ENCODE results near the gene LHPP. TPM values are rescaled to one million over a fixed set of nuclear protein-coding genes. Genes with fewer than 3 reads are reported as not detected.

Gene LHPP
- total and polyA plus RNA-seq, 10 of the 15 experiments (the other 5 are each of a cell fraction or from before 2014, with no cell fraction given) = 0.79 to 9.8 (median 6.7) TPM

DNA sequence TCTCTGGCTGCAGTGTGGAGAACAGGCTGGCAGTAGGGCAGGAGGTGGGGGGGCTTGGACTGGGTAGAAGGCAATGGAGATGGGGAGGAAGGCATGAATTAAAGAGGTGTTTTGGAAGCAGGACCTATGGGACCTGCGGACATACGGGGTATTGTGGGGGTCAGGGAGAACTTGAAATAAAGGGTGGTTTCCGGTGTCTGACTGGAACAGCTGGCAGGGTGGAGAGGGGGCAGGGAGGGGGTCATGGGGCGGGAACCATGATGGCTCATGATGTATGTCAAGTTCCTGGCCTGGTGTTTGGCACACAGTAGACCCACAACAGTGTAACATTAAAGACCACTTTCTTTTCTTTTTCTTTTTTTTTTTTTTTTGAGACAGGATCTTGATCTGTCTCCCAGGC lies 5.5 kb downstream of the LHPP start:
- intact Hi-C loops (cut with micrococcal nuclease; ENCODE audit: unreplicated experiment) = no loop called here
- SMC1A ChIA-PET (ENCODE audit: uncharacterized antibody, unreplicated experiment) = no interaction called here
- Histone ChIP-seq H3K27ac (ENCODE audit: control insufficient read depth, insufficient read depth) (no peak overlapping the region), H3K36me3 (ENCODE audit: control insufficient read depth in 2 of 2, insufficient read depth in 2 of 2, low read length in 1 of 2) (no peaks in the 10 kb centered on the region), H3K4me2 (ENCODE audit: control insufficient read depth, insufficient read depth) (no peak overlapping the region), H3K9me3 (replicated peaks; ENCODE audit: control insufficient read depth, insufficient read depth, low read length) (no peaks in the 10 kb centered on the region), H3K9ac (ENCODE audit: control insufficient read depth, insufficient read depth, low read length) (no peak overlapping the region), H3K4me1 (ENCODE audit: control insufficient read depth, insufficient read depth, low read length) (peaks cover 18% of the 10 kb centered on the region), H3K27me3 (replicated peaks in 1 of 2; ENCODE audit: control insufficient read depth in 2 of 2, insufficient read depth in 2 of 2, low read length in 1 of 2) (no peaks in the 10 kb centered on the region), H2AFZ (ENCODE audit: control insufficient read depth, low read depth, low read length) (no peak overlapping the region), H4K20me1 (ENCODE audit: control insufficient read depth, insufficient read depth) (no peaks in the 10 kb centered on the region), H3K79me2 (ENCODE audit: control insufficient read depth, insufficient read depth, low read length) (no peaks in the 10 kb centered on the region), H3K4me3 (no peak overlapping the region)
- FAIRE-seq = no peak
- TF ChIP-seq ATF3 (IDR thresholded peaks at IDR 0.05; ENCODE audit: borderline replicate concordance, extremely low read depth, low read depth, low read length) (no peak), EED (IDR thresholded peaks at IDR 0.05; ENCODE audit: low read depth) (no peak), NKRF (conservative IDR thresholded peaks at IDR 0.05) (no peak), MYC (IDR thresholded peaks at IDR 0.05; ENCODE audit: insufficient read depth, insufficient read length, insufficient replicate concordance, low read length, severe bottlenecking) (no peak), NR2C2 (IDR thresholded peaks at IDR 0.05; ENCODE audit: borderline replicate concordance, control insufficient read depth, insufficient read length, low read depth) (no peak)
- BruUV-seq (replicated peaks) = no TSS peak
- no peak for DNase-seq (ENCODE audit: low read depth, low spot score)
- RAD21 ChIA-PET (ENCODE audit: unreplicated experiment) = no interaction called here
- CTCF ChIA-PET = no interaction called here
- in situ Hi-C loops (cut with MboI) = no loop called here
- POLR2A ChIA-PET = no interaction called here
- 80% methylated on average over 1 of the region's 4 CpGs for WGBS (ENCODE audit: insufficient coverage, insufficient replicate concordance, low lambda C conversion rate, missing lambda C conversion rate)
- no peak for ATAC-seq

DNA sequence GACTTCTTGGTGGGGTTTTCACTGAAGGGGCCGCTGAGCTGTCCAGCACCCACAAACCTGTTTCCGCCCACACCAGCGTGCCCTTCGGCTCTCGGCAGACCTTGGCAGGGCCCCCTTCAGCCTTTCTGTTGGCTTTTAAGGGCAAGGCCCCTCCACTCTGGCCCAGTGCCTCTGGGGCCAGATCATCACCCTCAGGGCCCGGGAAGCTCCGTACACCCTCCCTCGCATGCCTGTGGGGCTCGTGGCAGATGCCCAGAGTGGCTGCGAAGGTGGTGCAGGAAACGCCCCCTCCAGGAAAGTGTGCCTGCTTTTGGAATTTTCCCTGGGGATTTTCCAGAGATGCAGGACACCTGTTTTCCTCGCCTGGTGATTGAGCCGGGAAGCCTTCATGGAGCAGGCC lies 7.0 kb downstream of the LHPP start:
- 65% methylated on average over 13 of the region's 13 CpGs for WGBS (ENCODE audit: insufficient coverage, insufficient replicate concordance, low lambda C conversion rate, missing lambda C conversion rate)
- no peaks in the 10 kb centered on the region for H3K9me3 ChIP-seq (replicated peaks; ENCODE audit: control insufficient read depth, insufficient read depth, low read length)
- POLR2A ChIA-PET = no interaction called here
- CTCF ChIA-PET = no interaction called here
- SMC1A ChIA-PET (ENCODE audit: uncharacterized antibody, unreplicated experiment) = no interaction called here
- in situ Hi-C loops (cut with MboI) = no loop called here
- BruUV-seq (replicated peaks) = no TSS peak
- H4K20me1 ChIP-seq (ENCODE audit: control insufficient read depth, insufficient read depth) = no peaks in the 10 kb centered on the region
- no peak overlapping the region for H3K4me2 ChIP-seq (ENCODE audit: control insufficient read depth, insufficient read depth)
- H3K27ac ChIP-seq (ENCODE audit: control insufficient read depth, insufficient read depth) = no peak overlapping the region
- peaks cover 18% of the 10 kb centered on the region for H3K4me1 ChIP-seq (ENCODE audit: control insufficient read depth, insufficient read depth, low read length)
- H3K79me2 ChIP-seq (ENCODE audit: control insufficient read depth, insufficient read depth, low read length) = no peaks in the 10 kb centered on the region
- no peak for TF ChIP-seq FOXK2 (IDR thresholded peaks at IDR 0.05)
- TF ChIP-seq FOXM1 (IDR thresholded peaks at IDR 0.05; ENCODE audit: low read depth, low read length) = no peak
- TF ChIP-seq, protein P1, sequence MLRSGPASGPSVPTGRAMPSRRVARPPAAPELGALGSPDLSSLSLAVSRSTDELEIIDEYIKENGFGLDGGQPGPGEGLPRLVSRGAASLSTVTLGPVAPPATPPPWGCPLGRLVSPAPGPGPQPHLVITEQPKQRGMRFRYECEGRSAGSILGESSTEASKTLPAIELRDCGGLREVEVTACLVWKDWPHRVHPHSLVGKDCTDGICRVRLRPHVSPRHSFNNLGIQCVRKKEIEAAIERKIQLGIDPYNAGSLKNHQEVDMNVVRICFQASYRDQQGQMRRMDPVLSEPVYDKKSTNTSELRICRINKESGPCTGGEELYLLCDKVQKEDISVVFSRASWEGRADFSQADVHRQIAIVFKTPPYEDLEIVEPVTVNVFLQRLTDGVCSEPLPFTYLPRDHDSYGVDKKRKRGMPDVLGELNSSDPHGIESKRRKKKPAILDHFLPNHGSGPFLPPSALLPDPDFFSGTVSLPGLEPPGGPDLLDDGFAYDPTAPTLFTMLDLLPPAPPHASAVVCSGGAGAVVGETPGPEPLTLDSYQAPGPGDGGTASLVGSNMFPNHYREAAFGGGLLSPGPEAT (IDR thresholded peaks at IDR 0.05; ENCODE audit: low read depth) = no peak
- TF ChIP-seq, protein P2, sequence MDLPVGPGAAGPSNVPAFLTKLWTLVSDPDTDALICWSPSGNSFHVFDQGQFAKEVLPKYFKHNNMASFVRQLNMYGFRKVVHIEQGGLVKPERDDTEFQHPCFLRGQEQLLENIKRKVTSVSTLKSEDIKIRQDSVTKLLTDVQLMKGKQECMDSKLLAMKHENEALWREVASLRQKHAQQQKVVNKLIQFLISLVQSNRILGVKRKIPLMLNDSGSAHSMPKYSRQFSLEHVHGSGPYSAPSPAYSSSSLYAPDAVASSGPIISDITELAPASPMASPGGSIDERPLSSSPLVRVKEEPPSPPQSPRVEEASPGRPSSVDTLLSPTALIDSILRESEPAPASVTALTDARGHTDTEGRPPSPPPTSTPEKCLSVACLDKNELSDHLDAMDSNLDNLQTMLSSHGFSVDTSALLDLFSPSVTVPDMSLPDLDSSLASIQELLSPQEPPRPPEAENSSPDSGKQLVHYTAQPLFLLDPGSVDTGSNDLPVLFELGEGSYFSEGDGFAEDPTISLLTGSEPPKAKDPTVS (IDR thresholded peaks at IDR 0.05; ENCODE audit: low read depth, low read length) = no peak
- TF ChIP-seq PAX8 (IDR thresholded peaks at IDR 0.05) = no peak
- no peak for TF ChIP-seq KAT2A (conservative IDR thresholded peaks at IDR 0.05; ENCODE audit: control insufficient read depth, low read depth, low read length)
- TF ChIP-seq GABPA (IDR thresholded peaks at IDR 0.05; ENCODE audit: low read depth) = no peak
- no peaks in the 10 kb centered on the region for H3K36me3 ChIP-seq (ENCODE audit: control insufficient read depth in 2 of 2, insufficient read depth in 2 of 2, low read length in 1 of 2)
- FAIRE-seq = no peak
- RAD21 ChIA-PET (ENCODE audit: unreplicated experiment) = no interaction called here
- intact Hi-C loops (cut with micrococcal nuclease; ENCODE audit: unreplicated experiment) = no loop called here
- no peak overlapping the region for H3K9ac ChIP-seq (ENCODE audit: control insufficient read depth, insufficient read depth, low read length)
- H2AFZ ChIP-seq (ENCODE audit: control insufficient read depth, low read depth, low read length) = no peak overlapping the region
- no peaks in the 10 kb centered on the region for H3K27me3 ChIP-seq (replicated peaks in 1 of 2; ENCODE audit: control insufficient read depth in 2 of 2, insufficient read depth in 2 of 2, low read length in 1 of 2)
- no peak for DNase-seq (ENCODE audit: low read depth, low spot score)
- H3K4me3 ChIP-seq = no peak overlapping the region
- no peak for ATAC-seq
